HepG2 (cell line): Measurements from ENCODE around the gene PEPD. TPM values are rescaled to one million over a fixed set of nuclear protein-coding genes. Genes with fewer than 3 reads are reported as not detected.

Source experiments
- E2F2 ChIP-seq: sonication (generic); formaldehyde crosslinking; IDR thresholded peaks from 2 replicates; pipeline ENCODE4 v1.4.0; 2020; ENCODE audit warnings: missing genetic modification reagents, borderline replicate concordance
- FOSL2 ChIP-seq: sonication (generic); formaldehyde crosslinking; IDR thresholded peaks from 2 replicates; pipeline ENCODE4 v1.4.0; 2020; ENCODE audit warnings: missing genetic modification reagents
- RBM39 ChIP-seq: fragments of 200-400 bp; formaldehyde crosslinking; IDR thresholded peaks from one replicate; pipeline ENCODE4 v1.6.1; 2018; ENCODE audit warnings: antibody characterized with exemption, mild to moderate bottlenecking, low read depth, low read length; ENCODE audit not compliant: poor library complexity, severe bottlenecking
- ZBTB7B ChIP-seq: sonication (generic); formaldehyde crosslinking; IDR thresholded peaks from 2 replicates; pipeline ENCODE4 v1.4.0; 2020; ENCODE audit warnings: missing genetic modification reagents
- ZHX1 ChIP-seq: sonication (generic); formaldehyde crosslinking; IDR thresholded peaks from 2 replicates; pipeline ENCODE4 v1.8.1; 2022; ENCODE audit warnings: low read depth, mild to moderate bottlenecking, missing genetic modification reagents
- ZNF318 ChIP-seq: sonication (generic); formaldehyde crosslinking; IDR thresholded peaks from 2 replicates; pipeline ENCODE4 v1.4.0; 2020; ENCODE audit warnings: mild to moderate bottlenecking, missing genetic modification reagents
- ZNF512B ChIP-seq: sonication (generic); formaldehyde crosslinking; IDR thresholded peaks from 2 replicates; pipeline ENCODE4 v1.5.1; 2020; ENCODE audit warnings: missing genetic modification reagents, mild to moderate bottlenecking, borderline replicate concordance
- ZNF576 ChIP-seq: sonication (generic); formaldehyde crosslinking; IDR thresholded peaks from 2 replicates; pipeline ENCODE4 v1.4.0; 2020; ENCODE audit warnings: mild to moderate bottlenecking, missing genetic modification reagents
- ZNF883 ChIP-seq: sonication (generic); formaldehyde crosslinking; IDR thresholded peaks from 2 replicates; pipeline ENCODE4 v1.5.1; 2020; ENCODE audit warnings: mild to moderate bottlenecking, missing genetic modification reagents; ENCODE audit errors: not compliant biosample characterization
- ZSCAN22 ChIP-seq: sonication (generic); formaldehyde crosslinking; IDR thresholded peaks from 2 replicates; pipeline ENCODE4 v1.4.0; 2020; ENCODE audit warnings: mild to moderate bottlenecking, missing genetic modification reagents
- polyA plus RNA-seq, 8 experiments: library from polyadenylated mRNA; depleted of rRNA in 3 of 8; stranded (reverse) in 7 of 8; unstranded in 1 of 8; fragments of >200 nt; fragmentation: Illumina TruSeq in 4 of 8; extraction: Trizol in 4 of 8; gene quantifications; 2 replicates each; pipeline versions ENCODE4 v1.2.1 to v1.2.3, GENCODE V29; 2011 to 2016; ENCODE audit warnings: low read depth in 4 of 8, missing spikeins in 1 of 8, mixed read lengths in 1 of 8; ENCODE audit not compliant: insufficient read depth in 1 of 8
- total RNA-seq, 5 experiments: library from RNA; depleted of rRNA; stranded (reverse); fragments of >200 nt; fragmentation: Illumina TruSeq; extraction: Trizol; gene quantifications; 2 replicates each; pipeline ENCODE4 v1.2.3, GENCODE V29; 2016; ENCODE audit warnings: low read depth in 1 of 5

The PEPD gene
- total and polyA plus RNA-seq, 2 of the 13 experiments (the other 11 are each of a cell fraction or from before 2014, with no cell fraction given): 60.7 to 75.1 TPM

DNA sequence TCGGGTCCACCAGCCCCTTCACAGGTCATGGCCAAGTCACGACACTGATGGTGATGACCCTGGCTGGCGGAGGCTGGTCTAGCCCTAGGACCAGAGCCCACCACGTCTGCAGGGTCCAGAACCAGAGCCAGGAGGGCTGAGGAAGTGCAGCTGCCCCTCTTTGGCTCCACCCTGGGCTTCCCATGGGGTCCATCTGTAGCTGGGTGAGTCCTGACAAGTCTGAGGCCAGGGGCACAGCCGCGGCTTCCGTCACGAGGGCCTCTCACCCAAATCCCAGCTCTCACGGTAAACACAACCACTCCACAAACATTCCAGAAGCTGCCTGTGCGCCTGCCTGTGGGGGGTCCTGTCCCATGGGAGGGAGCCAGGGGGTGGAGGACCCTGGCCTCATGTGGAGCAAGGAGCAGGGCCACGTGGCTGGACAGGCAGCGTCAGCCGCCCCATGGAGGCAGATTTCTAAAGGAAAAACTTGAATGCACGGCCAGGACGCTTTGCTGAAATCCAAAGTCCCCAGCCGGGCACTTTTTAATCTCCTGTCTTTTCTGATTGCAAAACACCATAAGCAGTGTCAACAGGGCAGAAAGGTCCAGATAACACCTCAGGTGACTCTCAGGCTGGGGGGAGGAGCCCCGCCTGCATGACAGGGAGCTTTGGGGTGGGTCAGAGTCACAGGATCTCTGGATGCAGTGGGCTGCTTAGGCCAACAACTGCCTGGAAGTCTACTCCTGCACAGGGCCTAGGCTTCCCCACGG lies 118.2 kb downstream of the PEPD start (continued):
- TF ChIP-seq ZHX1 (CRISPR knock-in tag) (peak; percentile 82), ZSCAN22 (CRISPR knock-in tag) (peak; percentile 78; the same call in 1 of the 2 replicates), FOSL2 (CRISPR knock-in tag) (peak; percentile 67), ZNF318 (0 out of 2 replicates have a peak, but pooled peaks have one; percentile 85), ZNF883 (CRISPR knock-in tag) (peak; percentile 97), E2F2 (CRISPR knock-in tag) (peak; percentile 87; the same call in 1 of the 2 replicates), ZNF576 (CRISPR knock-in tag) (peak; percentile 91; the same call in 1 of the 2 replicates), ZBTB7B (CRISPR knock-in tag) (peak; percentile 99), RBM39 (peak; percentile 29), ZNF512B (0 out of 2 replicates have a peak, but pooled peaks have one; percentile 91)
